Measurements from ENCODE around the gene MAP7D2.

DNA sequence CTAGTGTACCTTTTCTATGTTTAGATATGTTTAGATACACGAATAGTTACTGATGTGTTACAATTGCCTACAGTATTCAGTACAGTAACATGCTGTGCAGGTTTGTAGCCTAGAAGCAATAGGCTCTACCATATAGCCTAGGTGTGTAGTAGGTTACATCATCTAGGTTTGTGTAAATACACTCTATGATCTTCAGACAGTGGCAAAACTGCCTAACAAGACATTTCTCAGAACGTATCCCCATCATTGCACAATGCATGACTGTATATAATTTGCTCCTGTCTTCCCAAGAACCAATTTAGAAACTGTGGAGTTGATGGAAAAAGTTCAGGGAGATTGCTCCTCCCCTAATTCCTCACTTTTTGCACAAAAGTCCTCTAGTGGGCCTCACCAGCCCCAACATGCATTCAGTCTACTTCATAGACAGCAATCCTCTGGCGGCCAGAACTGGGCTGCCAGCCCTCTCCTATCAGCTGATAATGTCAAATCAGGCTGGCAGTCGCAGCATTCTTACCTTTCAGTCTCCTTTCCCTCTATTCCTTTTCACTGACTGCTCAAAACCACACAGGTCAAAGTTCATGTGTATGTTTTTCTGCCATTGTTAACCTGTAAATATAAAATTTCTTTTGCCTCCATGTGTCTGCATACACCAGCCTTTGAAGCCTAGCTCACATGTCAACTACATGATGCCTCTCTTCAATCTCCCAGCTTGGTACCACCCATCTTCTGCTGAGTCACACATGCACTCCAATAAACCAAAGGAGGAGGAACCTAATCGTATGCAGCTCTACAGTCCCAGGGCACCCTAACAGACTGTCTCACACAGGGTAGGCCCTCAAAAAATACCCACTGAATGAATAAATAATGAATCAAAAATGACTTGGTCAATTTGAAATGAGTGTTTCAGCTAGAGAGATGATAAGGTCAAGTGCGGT lies 157.9 kb downstream of the MAP7D2 start:
- TF ChIP-seq CTCF (conservative IDR thresholded peaks at IDR 0.05; ENCODE audit: low read depth, low read length) (no peak), EZH2 (IDR thresholded peaks at IDR 0.05; ENCODE audit: low read length, unreplicated experiment) (no peak)
